ENCODE data around the gene TRAPPC11.
A peak's percentile ranks its signal among the peaks of the same experiment; 100 is the strongest.

TRAPPC11 gene

GRCh38 chr4:183638436-183638835 is 20.7 kb upstream of the TRAPPC11 start:
- DNase-seq: no peak

- no peak for DNase-seq
Measured at GRCh38 chr4:183639291-183639690, 19.8 kb upstream of the TRAPPC11 start.

GRCh38 chr4:183645326-183645725 is 13.8 kb upstream of the TRAPPC11 start:
- DNase-seq: no peak

GRCh38 chr4:183657564-183657963 is 1.5 kb upstream of the TRAPPC11 start:
- no peak for DNase-seq

GRCh38 chr4:183658362-183659028 is 598 bp upstream of the TRAPPC11 start:
- peak; percentile 51 for DNase-seq

- DNase-seq: no peak
Measured at GRCh38 chr4:183659872-183660242, 764 bp downstream of the TRAPPC11 start.

- no peak for DNase-seq
Measured at GRCh38 chr4:183666088-183666487, 7.0 kb downstream of the TRAPPC11 start.

- DNase-seq: no peak
Measured at GRCh38 chr4:183670251-183670650, 11.2 kb downstream of the TRAPPC11 start.

- DNase-seq: no peak
Measured at GRCh38 chr4:183670960-183671555, 12.0 kb downstream of the TRAPPC11 start.

- no peak for DNase-seq
Measured at GRCh38 chr4:183674153-183674552, 15.1 kb downstream of the TRAPPC11 start.

- no peak for DNase-seq
Measured at GRCh38 chr4:183675625-183676024, 16.5 kb downstream of the TRAPPC11 start.

- no peak for DNase-seq
Measured at GRCh38 chr4:183681119-183681518, 22.0 kb downstream of the TRAPPC11 start.

- no peak for DNase-seq
Measured at GRCh38 chr4:183686461-183686860, 27.4 kb downstream of the TRAPPC11 start.

GRCh38 chr4:183688216-183688615 is 29.1 kb downstream of the TRAPPC11 start:
- DNase-seq: no peak

- no peak for DNase-seq
Measured at GRCh38 chr4:183691006-183691405, 31.9 kb downstream of the TRAPPC11 start.

GRCh38 chr4:183691897-183692296 is 32.8 kb downstream of the TRAPPC11 start:
- no peak for DNase-seq

GRCh38 chr4:183698909-183699308 is 39.8 kb downstream of the TRAPPC11 start:
- DNase-seq: no peak

- DNase-seq: no peak
Measured at GRCh38 chr4:183700407-183700806, 41.3 kb downstream of the TRAPPC11 start.

GRCh38 chr4:183702492-183702891 is 43.4 kb downstream of the TRAPPC11 start:
- DNase-seq: no peak

- no peak for DNase-seq
Measured at GRCh38 chr4:183714626-183715025, 55.5 kb downstream of the TRAPPC11 start.

- DNase-seq: no peak
Measured at GRCh38 chr4:183716302-183716701, 57.2 kb downstream of the TRAPPC11 start.

GRCh38 chr4:183718876-183719275 is 59.8 kb downstream of the TRAPPC11 start:
- DNase-seq: no peak

- DNase-seq: peak; percentile 39
Measured at GRCh38 chr4:183721207-183722081, 62.4 kb downstream of the TRAPPC11 start.
